Cardiac muscle cell (in vitro differentiated cells and primary cell): ENCODE measurements around the gene CCDC59. TPM values are rescaled to one million over a fixed set of nuclear protein-coding genes. Genes with fewer than 3 reads are reported as not detected.
"Not testable (repeated sequence)": the region's sequence is repeated elsewhere in the genome, so short reads cannot be mapped to it uniquely, and the experiment has no call there.

Experiments
- DNase-seq, 2 donors: peaks; one replicate each; pipeline versions ENCODE4 v3.0.0 to v3.0.0-alpha.2; 2010 to 2017; ENCODE audit warnings: low read depth in 1 of 2, low spot score in 1 of 2
- H3K27ac ChIP-seq: fragments of 200-600 bp; sonication (generic); 2 replicates; pipeline ENCODE4 v1.5.1; 2016
- H3K27me3 ChIP-seq: fragments of 200-600 bp; sonication (generic); 2 replicates; pipeline ENCODE4 v1.6.0; 2016; ENCODE audit warnings: control low read depth
- H3K36me3 ChIP-seq: fragments of 200-600 bp; sonication (generic); 2 replicates; pipeline ENCODE4 v1.5.1; 2016; ENCODE audit warnings: control low read depth
- H3K4me1 ChIP-seq: fragments of 200-600 bp; sonication (generic); 2 replicates; pipeline ENCODE4 v1.8.1; 2017; ENCODE audit warnings: low read depth, mild to moderate bottlenecking, mixed run types
- H3K4me3 ChIP-seq: fragments of 200-600 bp; sonication (generic); 2 replicates; pipeline ENCODE4 v1.5.1; 2016; ENCODE audit warnings: mild to moderate bottlenecking
- H3K9me3 ChIP-seq: fragments of 200-600 bp; sonication (generic); 2 replicates; pipeline ENCODE4 v1.5.1; 2017; ENCODE audit warnings: low read depth, mild to moderate bottlenecking, control low read depth
- CTCF ChIP-seq: IDR thresholded peaks from 2 replicates; pipeline ENCODE4 v1.5.1; 2012; ENCODE audit warnings: low read depth, mild to moderate bottlenecking, low read length
- polyA plus RNA-seq: library from polyadenylated mRNA; unstranded; fragments of >200 nt; fragmentation: Nextera tagmentation; extraction: Ambion mirVana; gene quantifications from 2 replicates; pipeline ENCODE4 v1.2.1, GENCODE V29; 2016
- total RNA-seq: library from RNA; depleted of rRNA; stranded (reverse); fragments of >200 nt; gene quantifications from 2 replicates; pipeline ENCODE4 v1.2.3, GENCODE V29; 2016

The CCDC59 gene
- total and polyA plus RNA-seq, 2 experiments from 2014 or later: 39.1 to 67.9 TPM

GRCh38 chr12:82383930-82384552 is 25.9 kb upstream of the CCDC59 start:
- DNase-seq: peak; percentile 29 to 61
- peaks cover 12% of the 10 kb centered on the region for H3K4me1 ChIP-seq
- H3K36me3 ChIP-seq: no peaks in the 10 kb centered on the region
- no peaks in the 10 kb centered on the region for H3K27me3 ChIP-seq
- TF ChIP-seq CTCF: peak; percentile 64
- no peaks in the 10 kb centered on the region for H3K9me3 ChIP-seq
- H3K27ac ChIP-seq: no peak overlapping the region
- H3K4me3 ChIP-seq: no peak overlapping the region

DNA sequence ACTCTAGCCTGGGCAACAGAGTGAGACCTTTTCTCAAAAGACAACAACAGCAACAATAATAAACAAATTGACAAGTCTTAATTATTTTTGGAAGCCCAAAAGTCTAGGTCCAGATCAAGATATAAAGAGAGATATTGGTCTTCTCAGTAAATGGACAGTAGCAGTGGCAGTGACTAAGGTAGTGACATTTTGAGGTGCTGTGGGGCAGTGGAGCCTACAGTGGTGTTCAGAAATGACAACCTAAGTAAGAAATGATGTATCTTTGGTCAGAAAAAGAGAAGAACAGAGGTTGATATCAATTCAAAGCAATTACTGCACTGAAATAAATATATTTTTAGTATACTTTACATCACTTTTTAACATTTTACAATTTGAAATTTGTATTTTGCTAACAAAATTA is 20.8 kb upstream of the CCDC59 start:
- Histone ChIP-seq H3K36me3 (no peaks in the 10 kb centered on the region), H3K4me1 (peaks cover under 1% of the 10 kb centered on the region), H3K9me3 (no peaks in the 10 kb centered on the region), H3K4me3 (no peak overlapping the region), H3K27ac (no peak overlapping the region), H3K27me3 (no peaks in the 10 kb centered on the region)
- no peak for DNase-seq
- no peak for TF ChIP-seq CTCF

DNA sequence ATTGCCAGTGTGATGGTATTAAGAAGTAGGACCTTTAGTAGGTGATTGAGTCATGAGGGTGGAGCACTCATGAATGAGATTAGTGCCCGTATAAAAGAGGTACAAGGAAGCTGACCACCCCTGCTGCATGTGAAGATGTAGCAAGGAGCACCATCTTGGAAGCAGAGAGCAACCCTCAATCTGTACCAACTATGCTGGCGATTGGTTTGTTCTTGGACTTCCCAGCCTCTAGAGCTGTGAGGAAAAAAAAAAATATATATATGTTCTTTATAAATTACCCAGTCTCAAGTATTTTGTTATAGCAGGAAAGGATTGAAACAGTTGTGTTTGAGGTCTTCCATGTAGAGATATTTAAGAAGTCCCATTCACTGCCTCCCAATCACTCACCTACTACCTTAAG is 17.0 kb upstream of the CCDC59 start:
- Histone ChIP-seq H3K4me3 (no peak overlapping the region), H3K27me3 (no peaks in the 10 kb centered on the region), H3K9me3 (no peaks in the 10 kb centered on the region), H3K27ac (no peak overlapping the region), H3K36me3 (no peaks in the 10 kb centered on the region), H3K4me1 (no peaks in the 10 kb centered on the region)
- TF ChIP-seq CTCF: no peak
- no peak for DNase-seq

- no peak for TF ChIP-seq CTCF
- Histone ChIP-seq H3K4me3 (no peak overlapping the region), H3K27me3 (no peaks in the 10 kb centered on the region), H3K4me1 (peaks cover 5% of the 10 kb centered on the region), H3K9me3 (no peaks in the 10 kb centered on the region), H3K36me3 (no peaks in the 10 kb centered on the region), H3K27ac (no peak overlapping the region)
- no peak for DNase-seq
These were observed 8.0 kb upstream of the CCDC59 start for GRCh38 chr12:82366197-82366596.

GRCh38 chr12:82363990-82364389 is 5.8 kb upstream of the CCDC59 start:
- peaks cover 11% of the 10 kb centered on the region for H3K4me1 ChIP-seq
- TF ChIP-seq CTCF: no peak
- DNase-seq: no peak
- H3K27me3 ChIP-seq: no peaks in the 10 kb centered on the region
- H3K36me3 ChIP-seq: no peaks in the 10 kb centered on the region
- no peak overlapping the region for H3K27ac ChIP-seq
- no peaks in the 10 kb centered on the region for H3K9me3 ChIP-seq
- H3K4me3 ChIP-seq: no peak overlapping the region

DNA sequence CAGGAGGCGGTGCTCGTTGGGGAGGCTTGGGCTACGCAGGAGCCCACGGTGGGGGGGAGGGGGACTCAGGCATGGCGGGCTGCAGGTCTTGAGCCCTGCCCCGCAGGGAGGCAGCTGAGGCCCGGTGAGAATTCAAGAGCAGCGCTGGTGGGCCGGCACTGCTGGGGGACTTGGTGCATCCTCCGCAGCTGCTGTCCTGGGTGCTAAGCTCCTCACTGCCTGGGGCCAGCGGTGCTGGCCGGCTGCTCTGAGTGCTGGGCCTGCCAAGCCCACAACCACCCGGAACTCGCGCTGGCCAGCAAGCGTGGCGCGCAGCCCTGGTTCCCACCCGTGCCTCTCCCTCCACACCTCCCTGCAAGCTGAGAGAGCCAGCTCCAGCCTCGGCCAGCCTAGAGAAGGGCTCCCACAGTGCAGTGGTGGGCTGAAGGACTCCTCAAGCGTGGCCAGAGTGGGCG is 3.3 kb upstream of the CCDC59 start:
- H3K9me3 ChIP-seq: no peaks in the 10 kb centered on the region
- H3K36me3 ChIP-seq: peaks cover 4% of the 10 kb centered on the region
- H3K27ac ChIP-seq: no peak overlapping the region
- no peaks in the 10 kb centered on the region for H3K27me3 ChIP-seq
- H3K4me1 ChIP-seq: peaks cover 20% of the 10 kb centered on the region
- no peak for DNase-seq
- no peak for TF ChIP-seq CTCF
- no peak overlapping the region for H3K4me3 ChIP-seq

DNA sequence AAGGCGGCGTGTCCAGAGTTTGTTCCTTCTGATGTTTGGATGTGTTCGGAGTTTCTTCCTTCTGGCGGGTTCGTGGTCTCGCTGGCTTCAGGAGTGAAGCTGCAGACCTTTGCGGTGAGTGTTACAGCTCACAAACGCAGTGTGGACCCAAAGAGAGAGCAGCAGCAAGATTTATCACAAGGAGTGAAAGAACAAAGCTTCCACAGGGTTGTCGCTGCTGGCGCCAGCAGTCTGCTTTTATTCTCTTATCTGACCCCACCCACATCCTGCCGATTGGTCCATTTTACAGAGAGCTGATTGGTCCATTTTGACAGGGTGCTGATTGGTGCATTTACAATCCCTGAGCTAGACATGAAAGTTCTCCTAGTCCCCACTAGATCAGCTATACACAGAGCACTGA is 2.6 kb upstream of the CCDC59 start:
- H3K27me3 ChIP-seq, H3K27ac ChIP-seq, H3K4me3 ChIP-seq, H3K9me3 ChIP-seq, DNase-seq: not testable (repeated sequence)
- peaks cover 20% of the 10 kb centered on the region for H3K4me1 ChIP-seq
- H3K36me3 ChIP-seq: peaks cover 10% of the 10 kb centered on the region
